H9 (cell line): ENCODE data around the gene CLBA1. TPM values are rescaled to one million over a fixed set of nuclear protein-coding genes. Genes with fewer than 3 reads are reported as not detected.
A peak's percentile ranks its signal among the peaks of the same experiment; 100 is the strongest.

Source experiments
- DNase-seq: peaks from one replicate; pipeline ENCODE4 v3.0.0-alpha.2; 2017
- H2AFZ ChIP-seq: one replicate; pipeline ENCODE4 v1.6.1; 2013; ENCODE audit warnings: mild to moderate bottlenecking, low read length, control low read depth, moderate library complexity
- H2AK5ac ChIP-seq: 2 replicates; pipeline ENCODE4 v1.6.1; 2013; ENCODE audit warnings: low read length, control low read depth, mixed read lengths; ENCODE audit not compliant: insufficient read length
- H2BK120ac ChIP-seq: one replicate; pipeline ENCODE4 v1.6.1; 2013; ENCODE audit warnings: low read depth, mild to moderate bottlenecking, low read length, control low read depth, inconsistent platforms; ENCODE audit not compliant: poor library complexity, severe bottlenecking
- H2BK12ac ChIP-seq: 2 replicates; pipeline ENCODE4 v1.6.1; 2013; ENCODE audit warnings: low read length, control low read depth, mixed read lengths, low read depth; ENCODE audit not compliant: insufficient read length
- H2BK15ac ChIP-seq: 2 replicates; pipeline ENCODE4 v1.6.1; 2013; ENCODE audit warnings: low read depth, low read length, control low read depth
- H2BK20ac ChIP-seq: one replicate; pipeline ENCODE4 v1.6.1; 2013; ENCODE audit warnings: low read depth, mild to moderate bottlenecking, low read length, control low read depth, inconsistent platforms; ENCODE audit not compliant: poor library complexity, severe bottlenecking
- H2BK5ac ChIP-seq: 2 replicates; pipeline ENCODE4 v1.6.1; 2013; ENCODE audit warnings: low read length, control low read depth, mixed read lengths; ENCODE audit not compliant: insufficient read length
- H3K14ac ChIP-seq: 2 replicates; pipeline ENCODE4 v1.6.1; 2013; ENCODE audit warnings: low read length, control low read depth; ENCODE audit not compliant: insufficient read depth
- H3K18ac ChIP-seq: 2 replicates; pipeline ENCODE4 v1.6.1; 2013; ENCODE audit warnings: low read depth, mild to moderate bottlenecking, mixed read lengths, low read length, control low read depth; ENCODE audit not compliant: insufficient read length
- H3K23ac ChIP-seq: 2 replicates; pipeline ENCODE4 v1.6.1; 2013; ENCODE audit warnings: low read length, control low read depth, mixed read lengths, low read depth; ENCODE audit not compliant: insufficient read length
- H3K23me2 ChIP-seq: 2 replicates; pipeline ENCODE4 v1.6.1; 2013; ENCODE audit warnings: low read depth, mild to moderate bottlenecking, mixed read lengths, low read length, control low read depth; ENCODE audit not compliant: insufficient read length, poor library complexity, severe bottlenecking
- H3K27ac ChIP-seq: 2 replicates; pipeline ENCODE4 v1.5.1; 2013; ENCODE audit warnings: low read length, control low read depth, mixed read lengths, low read depth; ENCODE audit not compliant: insufficient read length
- H3K27me3 ChIP-seq: 2 replicates; pipeline ENCODE4 v1.6.1; 2013; ENCODE audit warnings: low read length, control low read depth, inconsistent platforms; ENCODE audit not compliant: insufficient read depth
- H3K4ac ChIP-seq: 2 replicates; pipeline ENCODE4 v1.6.1; 2013; ENCODE audit warnings: low read depth, mild to moderate bottlenecking, control low read depth, inconsistent platforms, low read length, moderate library complexity
- H3K4me1 ChIP-seq: 2 replicates; pipeline ENCODE4 v1.6.1; 2013; ENCODE audit warnings: low read length, control low read depth, inconsistent platforms; ENCODE audit not compliant: insufficient read depth
- H3K4me2 ChIP-seq: 2 replicates; pipeline ENCODE4 v1.6.1; 2013; ENCODE audit warnings: low read length, control low read depth, mixed read lengths; ENCODE audit not compliant: insufficient read length, insufficient read depth
- H3K56ac ChIP-seq: 2 replicates; pipeline ENCODE4 v1.6.1; 2013; ENCODE audit warnings: low read depth, mild to moderate bottlenecking, mixed read lengths, low read length, control low read depth; ENCODE audit not compliant: insufficient read length
- H3K79me1 ChIP-seq: 2 replicates; pipeline ENCODE4 v1.6.1; 2013; ENCODE audit warnings: low read depth, mild to moderate bottlenecking, moderate library complexity, low read length, control low read depth, inconsistent platforms; ENCODE audit not compliant: insufficient read depth, poor library complexity, severe bottlenecking
- H3K79me2 ChIP-seq: 2 replicates; pipeline ENCODE4 v1.6.1; 2013; ENCODE audit warnings: low read length, control low read depth, inconsistent platforms; ENCODE audit not compliant: insufficient read depth
- H3K9ac ChIP-seq: 2 replicates; pipeline ENCODE4 v1.6.1; 2013; ENCODE audit warnings: low read length, control low read depth, mixed read lengths; ENCODE audit not compliant: insufficient read length; ENCODE audit errors: extremely low read depth
- H3K9me3 ChIP-seq: one replicate; pipeline ENCODE4 v1.6.1; 2013; ENCODE audit warnings: low read depth, low read length, inconsistent platforms; ENCODE audit not compliant: control insufficient read depth
- H3T11ph ChIP-seq: one replicate; pipeline ENCODE4 v1.6.1; 2013; ENCODE audit warnings: mild to moderate bottlenecking, low read length, control low read depth, inconsistent platforms
- H4K20me1 ChIP-seq: one replicate; pipeline ENCODE4 v1.6.1; 2013; ENCODE audit not compliant: control insufficient read depth, insufficient read length, insufficient read depth
- H4K5ac ChIP-seq: 2 replicates; pipeline ENCODE4 v1.6.1; 2013; ENCODE audit warnings: low read depth, mild to moderate bottlenecking, mixed read lengths, low read length, control low read depth; ENCODE audit not compliant: insufficient read length
- H4K8ac ChIP-seq: replicated peaks from 2 replicates; pipeline ENCODE4 v1.6.1; 2013; ENCODE audit warnings: low read length, control low read depth, mixed read lengths, low read depth; ENCODE audit not compliant: insufficient read length
- H4K91ac ChIP-seq: 2 replicates; pipeline ENCODE4 v1.6.1; 2013; ENCODE audit warnings: low read depth, mild to moderate bottlenecking, moderate library complexity, mixed read lengths, low read length, control low read depth; ENCODE audit not compliant: insufficient read length
- H3K27ac Mint-ChIP-seq, 3 experiments: 2 replicates in 2 of 3; 3 replicates in 1 of 3; pipeline ENCODE4 v1.8.0; 2020 to 2021; ENCODE audit warnings: mixed read lengths in 3 of 3, mild to moderate bottlenecking in 1 of 3, moderate library complexity in 1 of 3
- H3K27me3 Mint-ChIP-seq: 2 replicates; pipeline ENCODE4 v1.8.0; 2021; ENCODE audit warnings: low read depth, mild to moderate bottlenecking, moderate library complexity, mixed read lengths
- H3K36me3 Mint-ChIP-seq, 3 experiments: 2 replicates in 2 of 3; 3 replicates in 1 of 3; pipeline ENCODE4 v1.8.0; 2020 to 2021; ENCODE audit warnings: low read depth in 3 of 3, mixed read lengths in 3 of 3; ENCODE audit not compliant: insufficient read depth in 1 of 3
- H3K4me1 Mint-ChIP-seq, 2 experiments: 2 replicates each; pipeline ENCODE4 v1.8.0; 2020; ENCODE audit warnings: mixed read lengths in 2 of 2
- H3K4me3 Mint-ChIP-seq, 2 experiments: 2 replicates in 1 of 2; 3 replicates in 1 of 2; pipeline ENCODE4 v1.8.0; 2020 to 2021; ENCODE audit warnings: mild to moderate bottlenecking in 2 of 2, mixed read lengths in 2 of 2, moderate library complexity in 1 of 2
- H3K9me3 Mint-ChIP-seq, 2 experiments: 2 replicates in 1 of 2; 3 replicates in 1 of 2; pipeline ENCODE4 v1.8.0; 2020; ENCODE audit warnings: mild to moderate bottlenecking in 2 of 2, mixed read lengths in 2 of 2, moderate library complexity in 1 of 2
- CTCF ChIP-seq: fragments of 200-600 bp; sonication (generic); conservative IDR thresholded peaks from 3 replicates; pipeline ENCODE4 v1.8.0; 2021; ENCODE audit warnings: antibody characterized with exemption, mild to moderate bottlenecking
- WGBS: extraction: QIAGEN DNeasy Blood & Tissue Kit; methylation state at CpG from one replicate; pipeline ENCODE4 v1.1.7; 2013; ENCODE audit warnings: missing lambda C conversion rate, low lambda C conversion rate, mixed read lengths; ENCODE audit not compliant: insufficient read length; ENCODE audit errors: extremely low coverage; 5-methylcytosine and 5-hydroxymethylcytosine counted together
- total RNA-seq: library from RNA; stranded (reverse); gene quantifications from 2 replicates; pipeline ENCODE4 v1.2.1, GENCODE V29; 2021

The CLBA1 gene
- total RNA-seq, 1 experiment from 2014 or later: 2.4 TPM

- H3T11ph ChIP-seq: no peak overlapping the region
- no peak overlapping the region for H3K23ac ChIP-seq
- H2AK5ac ChIP-seq: no peak overlapping the region
- H2BK12ac ChIP-seq: no peak overlapping the region
- TF ChIP-seq CTCF: no peak
- no peaks in the 10 kb centered on the region for H3K79me2 ChIP-seq
- H3K9me3 ChIP-seq: no peaks in the 10 kb centered on the region
- Mint-ChIP-seq H3K4me1 (peaks cover 11 to 21% of the 10 kb centered on the region in 2 experiments), H3K9me3 (no peaks in the 10 kb centered on the region), H3K27me3 (peaks cover 24% of the 10 kb centered on the region), H3K27ac (no peak overlapping the region), H3K36me3 (no peaks in the 10 kb centered on the region), H3K4me3 (no peak overlapping the region)
- DNase-seq: no peak
- no peak overlapping the region for H4K5ac ChIP-seq
- no peak overlapping the region for H2BK120ac ChIP-seq
- H3K18ac ChIP-seq: no peak overlapping the region
- no peaks in the 10 kb centered on the region for H4K20me1 ChIP-seq
- peak overlapping the region; percentile 58 for H3K4me2 ChIP-seq
- no peak overlapping the region for H3K4ac ChIP-seq
- peaks cover 6% of the 10 kb centered on the region for H3K23me2 ChIP-seq
- H3K56ac ChIP-seq: no peak overlapping the region
- no peak overlapping the region for H4K8ac ChIP-seq
- no peak overlapping the region for H2BK20ac ChIP-seq
- H3K9ac ChIP-seq: no peak overlapping the region
- H3K27ac ChIP-seq: no peak overlapping the region
- no peak overlapping the region for H2AFZ ChIP-seq
- H3K4me1 ChIP-seq: peaks cover 3% of the 10 kb centered on the region; the same call in 1 of the 2 replicates
- no peak overlapping the region for H2BK15ac ChIP-seq
- no peak overlapping the region for H4K91ac ChIP-seq
- H2BK5ac ChIP-seq: no peak overlapping the region
- H3K79me1 ChIP-seq: no peaks in the 10 kb centered on the region
- no peak overlapping the region; the same call in 1 of the 2 replicates for H3K14ac ChIP-seq
- no peaks in the 10 kb centered on the region; the same call in 1 of the 2 replicates for H3K27me3 ChIP-seq
- WGBS: no CpG with 5 or more reads among the region's 8 CpGs
Measured at GRCh38 chr14:104966981-104967385, 18.6 kb upstream of the CLBA1 start.
